ENCODE results near the gene MEG3. TPM values are rescaled to one million over a fixed set of nuclear protein-coding genes. Genes with fewer than 3 reads are reported as not detected.

The MEG3 gene
- total and polyA plus RNA-seq, 2 of the 4 experiments (the other 2 are of a cell fraction), result 31.5 to 556 TPM

GRCh38 chr14:100872259-100873095, 46.6 kb downstream of the MEG3 start:
- WGBS, 2 experiments (ENCODE audit: extremely low coverage in 2 of 2, insufficient read length in 1 of 2), result 85% methylated on average over 13 of the region's 15 CpGs; no CpG with 5 or more reads in 1 of the 2 experiments
- Histone ChIP-seq H3K18ac (ENCODE audit: low read depth, low read length) (no peak overlapping the region), H3K9me3 (ENCODE audit: control insufficient read depth, insufficient read depth, low read length) (no peaks in the 10 kb centered on the region), H3K4me2 (ENCODE audit: low read depth, low read length) (no peak overlapping the region), H3K14ac (replicated peaks; ENCODE audit: low read depth, low read length) (no peak overlapping the region), H3K56ac (ENCODE audit: extremely low read depth, insufficient read depth, low read length) (no peak overlapping the region), H4K91ac (ENCODE audit: insufficient read depth, low read depth, low read length) (no peak overlapping the region), H4K5ac (ENCODE audit: low read depth, low read length) (no peak overlapping the region), H2BK15ac (ENCODE audit: low read depth, low read length) (no peak overlapping the region), H3K36me3 (ENCODE audit: control insufficient read depth, insufficient read depth, low read length) (peaks cover 42% of the 10 kb centered on the region), H3K23ac (ENCODE audit: low read depth, low read length) (no peak overlapping the region), H2AK5ac (ENCODE audit: low read depth, low read length) (no peak overlapping the region), H3K4me3 (ENCODE audit: insufficient read depth, low read depth, low read length) (no peak overlapping the region), H4K20me1 (ENCODE audit: insufficient read depth, low read length) (peaks cover 79% of the 10 kb centered on the region), H2BK20ac (ENCODE audit: low read depth, low read length) (no peak overlapping the region), H2AFZ (replicated peaks; ENCODE audit: low read length, poor library complexity) (no peak overlapping the region), H3K9me1 (ENCODE audit: insufficient read depth, low read length) (peaks cover 10% of the 10 kb centered on the region; the same call in 1 of the 2 replicates), H3K27me3 (ENCODE audit: control insufficient read depth, insufficient read depth, low read length) (no peaks in the 10 kb centered on the region), H3K27ac (ENCODE audit: insufficient read depth, low read length) (no peak overlapping the region), H2AK9ac (replicated peaks; ENCODE audit: low read depth, low read length, poor library complexity) (no peak overlapping the region), H3K4ac (ENCODE audit: low read depth, low read length) (no peak overlapping the region), H2BK120ac (ENCODE audit: low read depth, low read length) (no peak overlapping the region), H3K4me1 (ENCODE audit: control insufficient read depth, insufficient read depth, low read length) (no peaks in the 10 kb centered on the region), H3K79me1 (ENCODE audit: low read depth in 1 of 2, low read length in 2 of 2) (peaks cover 11 to 49% of the 10 kb centered on the region in 2 experiments; a peak in 3 of 4 replicates), H2BK5ac (ENCODE audit: low read depth, low read length, poor library complexity, severe bottlenecking) (no peak overlapping the region), H4K8ac (ENCODE audit: low read depth in 2 of 2, low read length in 2 of 2) (no peak overlapping the region), H3K9ac (ENCODE audit: low read depth, low read length) (no peak overlapping the region)
- in situ Hi-C loops (cut with MboI; ENCODE audit: low sequenced_read_pairs), result no loop called here
- CTCF ChIA-PET, result interaction anchor here (0.7 kb wide), 1 partner anchor 47 kb away, joined by 3 read pairs; no protein-coding TSS in a partner anchor
- dilution Hi-C loops (cut with HindIII; ENCODE audit: low sequenced_read_pairs, unreplicated experiment), result no loop called here
- intact Hi-C loops (cut with micrococcal nuclease), result no loop called here
- peak; percentile 27 for ATAC-seq (ENCODE audit: low read depth)
- TSS peak; percentile 4 for BruUV-seq (replicated peaks)
- TF ChIP-seq RCOR1 (IDR thresholded peaks at IDR 0.05; ENCODE audit: insufficient replicate concordance, low read length), result no peak
- TF ChIP-seq ELK1 (IDR thresholded peaks at IDR 0.05; ENCODE audit: borderline replicate concordance, low read depth, low read length), result no peak
- POLR2A ChIA-PET (ENCODE audit: unreplicated experiment), result no interaction called here
- peak; percentile 43 for DNase-seq
